DMS53 (cell line): Measurements from ENCODE around the gene GORASP1.
A peak's percentile ranks its signal among the peaks of the same experiment; 100 is the strongest.

ENCODE experiments used
- DNase-seq: peaks from one replicate; lab custom pipeline; 2025; lab: John Stamatoyannopoulos, UW

GORASP1 gene

DNA sequence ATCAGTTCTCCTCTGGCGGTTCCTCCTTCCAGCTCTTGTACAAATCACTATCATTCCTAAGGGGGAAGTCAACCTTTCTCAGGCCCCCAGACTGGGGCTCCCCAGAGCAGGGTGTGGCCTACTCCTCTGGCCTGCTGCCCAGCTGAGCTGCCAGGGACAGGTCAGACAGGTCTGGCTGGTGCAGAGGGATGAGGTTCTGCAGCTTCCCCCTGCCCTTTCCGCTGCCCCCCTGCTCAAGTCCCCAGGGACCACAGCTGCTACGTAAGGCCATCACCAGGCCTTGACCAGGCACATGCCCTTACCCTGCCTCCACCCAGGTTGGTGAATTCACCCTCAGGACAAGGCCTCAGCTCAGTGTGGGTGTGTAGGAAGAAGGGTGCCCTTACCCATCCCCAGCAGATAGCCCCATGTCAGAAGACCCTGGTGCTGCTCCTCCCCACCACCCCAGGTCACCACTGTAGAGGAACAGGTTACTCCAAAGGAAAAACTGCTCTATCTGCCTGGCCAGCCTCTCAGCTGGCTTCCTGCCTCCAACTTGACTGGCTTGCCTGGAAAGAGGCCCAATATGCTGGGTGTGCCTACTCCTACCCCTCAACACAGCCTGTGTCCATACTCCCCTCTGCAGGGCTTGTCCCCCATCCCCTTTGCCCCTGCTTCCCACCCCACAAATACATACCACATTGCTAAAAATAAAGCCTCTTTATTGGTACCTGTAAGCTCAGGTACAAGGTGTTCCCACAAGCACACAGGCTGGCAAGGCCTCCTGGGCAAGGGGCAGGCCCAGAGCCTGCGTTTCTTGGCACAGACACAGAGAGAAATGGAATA is 34.0 kb upstream of the GORASP1 start:
- DNase-seq, result peak; percentile 63

DNA sequence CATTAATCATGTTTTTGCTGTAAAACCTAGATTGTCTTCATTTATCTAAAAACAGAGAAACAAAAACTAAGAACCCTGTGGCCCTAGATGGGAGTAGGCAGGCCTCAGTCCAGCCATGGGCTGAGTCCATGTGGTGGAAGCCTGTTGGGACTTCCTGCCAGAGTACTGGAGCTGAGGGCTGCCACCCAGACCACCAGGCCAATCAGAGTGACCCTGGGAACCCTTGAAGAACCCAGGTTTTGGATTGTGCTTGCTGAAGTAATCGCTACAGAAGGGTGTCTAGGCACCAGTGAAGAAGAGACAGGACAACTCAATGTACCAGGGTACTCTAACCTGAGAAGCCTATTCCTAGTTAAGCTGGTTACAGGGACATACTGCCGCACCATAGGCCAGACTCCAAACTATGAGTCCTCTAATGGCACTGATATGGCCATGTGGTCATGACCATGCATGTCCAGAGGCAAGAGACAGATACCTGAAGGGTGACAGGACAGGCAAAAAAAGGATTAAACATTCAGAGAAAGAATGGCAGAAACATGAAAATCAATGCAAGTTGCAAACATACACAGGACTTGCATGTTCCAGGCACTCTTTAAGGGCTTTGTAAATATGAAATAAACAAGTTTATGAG is 33.0 kb upstream of the GORASP1 start:
- DNase-seq, result no peak

- DNase-seq, result no peak
These were observed 32.0 kb upstream of the GORASP1 start for GRCh38 chr3:39139442-39139841.

- DNase-seq, result no peak
These were observed 31.5 kb upstream of the GORASP1 start for GRCh38 chr3:39138804-39139415.

GRCh38 chr3:39137991-39138803 is 30.8 kb upstream of the GORASP1 start:
- DNase-seq, result no peak

GRCh38 chr3:39137435-39137936 is 30.1 kb upstream of the GORASP1 start:
- no peak for DNase-seq

DNA sequence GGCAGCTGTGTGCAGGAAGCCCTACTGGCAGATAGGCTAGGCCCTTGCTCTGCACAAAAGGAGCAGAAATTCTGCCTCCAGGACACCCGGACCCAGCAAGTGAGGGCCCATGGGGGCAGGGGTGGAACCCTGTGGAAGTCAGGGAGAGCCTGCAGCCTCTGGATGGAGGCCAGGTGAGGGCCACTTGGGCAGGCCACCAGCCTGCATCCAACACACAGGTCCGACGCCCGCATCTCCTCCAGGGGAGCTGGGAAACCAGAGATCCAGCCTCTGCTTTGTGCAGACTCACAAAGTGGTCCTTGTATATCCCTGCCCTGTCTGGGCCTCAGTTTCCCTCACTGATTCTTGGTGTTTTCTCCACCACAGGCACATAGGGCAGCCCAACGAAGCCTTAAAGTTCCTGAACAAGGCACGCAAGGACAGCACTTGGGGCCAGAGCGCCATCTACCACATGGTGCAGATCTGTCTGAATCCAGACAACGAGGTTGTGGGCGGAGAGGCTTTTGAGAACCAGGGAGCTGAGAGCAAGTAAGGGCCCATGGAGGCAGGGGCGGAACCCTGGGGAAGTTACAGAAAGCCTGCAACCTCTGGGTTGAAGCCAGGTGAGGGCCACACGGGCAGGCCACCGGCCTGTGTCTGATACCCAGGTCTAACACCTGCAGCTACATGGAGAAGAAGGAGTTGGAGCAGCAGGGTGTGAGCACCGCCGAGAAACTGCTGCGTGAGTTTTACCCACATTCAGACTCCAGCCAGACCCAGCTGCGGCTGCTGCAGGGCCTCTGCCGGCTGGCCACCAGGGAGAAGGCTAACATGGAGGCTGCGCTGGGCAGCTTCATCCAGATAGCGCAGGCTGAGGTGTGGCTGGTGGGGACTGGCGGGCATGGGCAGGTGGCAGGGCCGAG is 29.4 kb upstream of the GORASP1 start:
- no peak for DNase-seq

DNA sequence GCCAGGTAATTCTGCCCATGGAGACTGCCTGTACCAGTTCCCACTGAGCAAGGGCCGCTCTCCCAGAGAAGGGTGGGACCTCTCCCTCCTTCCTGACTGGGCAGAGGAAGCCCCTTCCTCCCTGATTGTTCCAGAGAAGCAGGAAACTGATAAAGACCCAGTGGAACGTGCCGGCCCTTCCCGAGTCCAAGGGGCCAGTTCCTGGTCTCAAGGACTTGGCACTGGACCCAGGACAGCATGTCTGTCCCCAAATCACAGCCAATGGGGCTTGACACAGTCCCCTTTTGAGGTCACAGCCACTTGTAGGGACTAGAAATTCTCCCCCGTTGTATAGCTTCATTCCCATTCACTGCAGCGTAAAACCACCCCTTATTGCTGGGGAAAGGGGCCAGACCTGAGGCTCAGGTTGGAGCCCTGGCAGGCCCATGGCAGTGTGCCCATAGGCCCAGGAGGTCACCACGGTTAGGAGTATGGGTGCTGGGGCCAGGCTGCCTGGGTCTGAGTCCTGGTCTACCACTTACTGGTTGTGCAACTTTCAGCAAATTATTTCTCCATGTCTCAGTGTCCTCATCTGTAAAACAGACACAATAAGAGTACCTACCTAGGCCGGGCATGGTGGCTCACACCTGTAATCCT is 27.9 kb upstream of the GORASP1 start:
- DNase-seq, result no peak

DNA sequence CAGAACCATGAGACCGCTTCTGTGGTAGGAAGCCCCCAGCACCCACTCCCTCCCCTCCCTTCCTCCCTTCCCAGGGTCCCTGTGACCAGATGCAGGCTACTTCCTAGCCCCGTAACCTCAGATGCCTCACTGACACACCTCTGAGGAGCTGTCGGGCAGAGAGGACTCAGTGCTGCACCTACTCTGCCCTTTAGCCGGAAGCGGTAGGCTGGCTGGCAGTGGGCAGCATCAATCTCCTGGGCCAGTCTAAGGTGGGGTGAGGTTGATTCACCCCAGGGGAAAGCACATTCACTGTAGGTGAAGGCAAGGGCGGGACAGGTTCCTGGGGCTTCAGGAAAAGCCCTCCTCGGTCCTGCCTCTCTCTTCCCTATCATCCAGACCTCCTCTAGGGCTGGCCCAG is 26.9 kb upstream of the GORASP1 start:
- DNase-seq, result no peak

- DNase-seq, result no peak
These were observed 26.4 kb upstream of the GORASP1 start for GRCh38 chr3:39133822-39134221.

GRCh38 chr3:39133093-39133490 is 25.7 kb upstream of the GORASP1 start:
- no peak for DNase-seq

DNA sequence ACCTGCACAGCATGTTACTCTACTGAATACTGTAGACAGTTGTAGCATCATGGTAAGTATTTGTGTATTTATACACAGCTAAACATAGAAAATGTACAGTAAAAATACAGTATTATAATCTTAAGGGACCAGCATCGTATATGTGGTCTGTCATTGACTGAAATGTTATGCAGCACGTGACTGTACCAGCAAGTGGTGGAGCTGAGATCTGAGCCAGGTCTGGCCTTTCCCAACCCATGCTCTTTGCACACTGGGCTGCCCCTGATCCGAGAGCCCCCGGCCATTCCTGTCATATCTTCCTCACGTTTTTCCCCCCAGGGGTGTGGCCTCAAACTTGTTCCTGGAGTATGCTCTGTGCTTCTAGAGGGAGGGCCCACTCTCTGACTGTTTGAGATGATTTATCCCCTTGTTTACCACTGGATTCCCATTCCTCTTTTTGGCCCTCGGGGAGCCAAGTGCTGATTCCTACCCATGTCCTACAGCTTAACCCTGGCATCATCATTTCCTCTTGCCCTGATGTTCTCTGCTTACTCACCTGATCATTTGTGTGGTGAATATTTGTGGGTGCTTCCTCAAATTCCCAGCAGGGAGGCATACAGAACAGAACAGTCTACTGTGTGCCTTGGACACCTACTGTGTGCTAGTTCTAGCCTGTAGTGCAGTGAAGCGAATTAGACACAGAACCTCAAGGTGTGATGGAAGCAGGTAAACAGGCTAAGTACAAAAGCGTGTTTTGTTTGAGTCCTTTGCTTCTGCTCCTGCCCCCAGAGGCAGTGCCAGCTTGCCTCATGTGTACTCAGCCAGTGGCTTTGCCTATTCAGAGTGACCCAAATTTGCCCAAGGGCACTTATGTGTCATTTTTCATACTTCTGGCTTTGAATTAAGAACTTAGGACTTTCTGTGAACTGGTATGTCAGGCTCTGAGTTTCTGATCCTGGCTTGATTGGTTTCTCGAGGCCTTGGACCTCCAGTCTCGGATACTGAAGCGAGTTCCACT is 25.0 kb upstream of the GORASP1 start:
- no peak for DNase-seq

- no peak for DNase-seq
These were observed 23.4 kb upstream of the GORASP1 start for GRCh38 chr3:39130693-39131265.

- DNase-seq, result no peak
These were observed 22.6 kb upstream of the GORASP1 start for GRCh38 chr3:39130026-39130425.

- no peak for DNase-seq
These were observed 21.5 kb upstream of the GORASP1 start for GRCh38 chr3:39128951-39129350.

DNA sequence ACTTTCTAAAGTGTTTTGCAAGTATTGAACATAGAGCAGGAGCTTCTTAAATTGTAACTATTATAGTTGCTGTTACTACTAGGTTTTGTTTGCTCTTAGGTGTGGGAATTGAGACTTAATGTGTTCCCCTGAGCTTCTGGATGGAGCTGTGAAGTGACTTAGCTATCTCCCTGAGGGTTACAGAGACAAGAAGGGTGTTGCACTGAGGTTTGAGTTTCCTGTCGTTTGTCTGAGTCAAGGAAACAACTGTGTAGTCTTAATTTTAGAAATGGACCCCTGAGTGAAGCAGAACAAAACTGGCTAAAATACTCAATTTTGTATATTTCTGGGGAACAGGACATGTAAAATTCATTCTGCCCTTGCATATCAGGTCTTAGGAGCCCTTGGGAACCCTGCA is 20.5 kb upstream of the GORASP1 start:
- no peak for DNase-seq

GRCh38 chr3:39127269-39127907 is 20.0 kb upstream of the GORASP1 start:
- DNase-seq, result peak; percentile 0

DNA sequence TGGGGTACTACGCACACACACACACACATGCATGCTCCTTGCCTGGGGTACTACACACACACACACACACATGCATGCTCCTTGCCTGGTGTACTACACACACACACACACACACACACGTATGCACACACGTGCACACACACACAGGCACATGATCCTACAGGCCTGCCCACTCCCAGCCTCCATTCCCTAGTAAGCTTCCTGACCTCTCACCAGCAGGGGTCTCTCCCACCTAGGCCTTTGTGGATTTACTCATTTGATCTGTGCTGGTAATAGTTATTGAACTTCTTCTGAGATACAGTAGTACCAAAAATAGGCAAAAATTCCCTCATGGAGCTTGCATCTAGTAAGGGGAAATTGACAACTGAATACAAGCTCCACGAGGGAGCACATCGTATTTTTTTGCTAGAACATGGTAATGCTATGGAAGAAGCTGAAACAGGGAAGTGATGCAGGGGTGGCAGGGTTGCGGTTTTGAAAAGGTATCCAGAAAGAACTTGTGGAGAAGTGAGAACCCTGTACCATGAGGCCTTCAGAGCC is 19.2 kb upstream of the GORASP1 start:
- DNase-seq, result peak; percentile 15
